Psoas muscle (tissue), 8 donors: ENCODE data around the gene C19orf18. TPM values are rescaled to one million over a fixed set of nuclear protein-coding genes. Genes with fewer than 3 reads are reported as not detected.

Experiments
- ATAC-seq, 4 donors: fragments of 200-7000 bp; cut with Tn5 transposase; one replicate each; pipeline ENCODE4 v1.9.1; 2020; ENCODE audit warnings: moderate library complexity in 3 of 4, mild to moderate bottlenecking in 2 of 4
- DNase-seq, 2 donors: peaks; one replicate each; pipeline ENCODE4 v3.0.0-alpha.2; 2020
- H3K27ac ChIP-seq: fragments of 200-600 bp; one replicate; pipeline ENCODE4 v1.8.0; 2022
- H3K27me3 ChIP-seq, 3 donors: fragments of 200-600 bp in 1 of 3; one replicate each; pipeline versions ENCODE4 v1.6.1 to v1.8.0; 2013 to 2022; ENCODE audit warnings: low read length in 2 of 3, mild to moderate bottlenecking in 2 of 3, moderate library complexity in 1 of 3; ENCODE audit not compliant: insufficient read depth in 3 of 3
- H3K36me3 ChIP-seq, 2 donors: fragments of 200-600 bp in 1 of 2; one replicate each; pipeline versions ENCODE4 v1.6.1 to v1.8.0; 2013 to 2022; ENCODE audit warnings: low read depth in 1 of 2, mild to moderate bottlenecking in 1 of 2, moderate library complexity in 1 of 2; ENCODE audit not compliant: insufficient read depth in 1 of 2
- H3K4me1 ChIP-seq: fragments of 200-600 bp; one replicate; pipeline ENCODE4 v1.8.0; 2022
- H3K4me3 ChIP-seq: fragments of 200-600 bp; one replicate; pipeline ENCODE4 v1.8.0; 2022; ENCODE audit warnings: mild to moderate bottlenecking
- H3K9me3 ChIP-seq: fragments of 200-600 bp; one replicate; pipeline ENCODE4 v1.8.0; 2022
- WGBS, 3 donors: extraction: QIAGEN DNeasy Blood & Tissue Kit; methylation state at CpG; one replicate each; pipeline versions ENCODE4 v1.1.6 to v1.1.7; 2013; 5-methylcytosine and 5-hydroxymethylcytosine counted together
- intact Hi-C, 2 donors: fragments of 100-400 bp; cut with DNase I; formaldehyde crosslinking; loops; one replicate each; pipeline versions ENCODE4 v1.11.0 to v1.14.2; 2022
- polyA plus RNA-seq, 3 donors: library from polyadenylated mRNA; stranded (reverse); fragments of 200-250 nt; gene quantifications; one replicate each; pipeline ENCODE4 v1.2.3, GENCODE V29; 2013
- total RNA-seq, 4 donors: library from RNA; stranded (reverse); fragmentation: NEBNext Ultra II Directional in 2 of 4; extraction: Animal tissue kit (Norgen Biotek cat#: 25700) in 2 of 4; gene quantifications; one replicate each; pipeline versions ENCODE4 v1.2.1 to v1.2.4, GENCODE V29; 2021 to 2023
- TF ChIP-seq, protein P1 (sequence below): fragments of 200-600 bp; IDR thresholded peaks from one replicate; pipeline ENCODE4 v1.8.0; 2022; ENCODE audit warnings: antibody characterized with exemption
- donor health status: healthy with polysubstance abuse.
- donor health status: DM: no; HTN: no; CAD: no; lungs with moderate emphysema.
- donor health status: Bipolar disorder and iron deficiency.
- donor health status: healthy.
- donor health status: DM: yes; HTN: yes; CAD: no.
- donor health status: DM: no; HTN: no; CAD: no.
- donor health status: DM: no; HTN: no; CAD: no.
- donor health status: DM: yes; HTN: yes; CAD: no.

Gene C19orf18
- total and polyA plus RNA-seq, 7 donors = 0.26 to 1.4 (median 0.55) TPM

DNA sequence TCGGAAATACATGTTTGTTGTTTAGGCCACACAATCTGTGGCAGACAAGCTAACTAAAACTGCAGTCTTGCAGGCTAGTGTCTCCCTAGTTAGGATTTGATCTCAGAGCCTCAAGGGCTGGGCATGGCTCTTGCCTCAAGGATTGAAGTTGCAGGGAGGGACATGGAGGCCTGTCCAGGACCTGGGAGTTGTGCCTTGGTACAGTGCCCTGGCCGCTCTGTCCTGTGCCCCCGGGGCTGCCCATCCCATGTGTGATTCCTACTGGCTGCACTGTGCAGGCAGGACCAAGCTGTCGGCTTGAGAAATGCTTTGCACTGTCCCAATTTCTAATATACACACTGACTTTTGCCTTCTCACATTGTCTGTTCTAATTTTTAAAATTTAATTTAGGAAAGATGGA, 19.3 kb downstream of the C19orf18 start:
- peaks cover 52% of the 10 kb centered on the region for H3K9me3 ChIP-seq
- TF ChIP-seq, protein P1, sequence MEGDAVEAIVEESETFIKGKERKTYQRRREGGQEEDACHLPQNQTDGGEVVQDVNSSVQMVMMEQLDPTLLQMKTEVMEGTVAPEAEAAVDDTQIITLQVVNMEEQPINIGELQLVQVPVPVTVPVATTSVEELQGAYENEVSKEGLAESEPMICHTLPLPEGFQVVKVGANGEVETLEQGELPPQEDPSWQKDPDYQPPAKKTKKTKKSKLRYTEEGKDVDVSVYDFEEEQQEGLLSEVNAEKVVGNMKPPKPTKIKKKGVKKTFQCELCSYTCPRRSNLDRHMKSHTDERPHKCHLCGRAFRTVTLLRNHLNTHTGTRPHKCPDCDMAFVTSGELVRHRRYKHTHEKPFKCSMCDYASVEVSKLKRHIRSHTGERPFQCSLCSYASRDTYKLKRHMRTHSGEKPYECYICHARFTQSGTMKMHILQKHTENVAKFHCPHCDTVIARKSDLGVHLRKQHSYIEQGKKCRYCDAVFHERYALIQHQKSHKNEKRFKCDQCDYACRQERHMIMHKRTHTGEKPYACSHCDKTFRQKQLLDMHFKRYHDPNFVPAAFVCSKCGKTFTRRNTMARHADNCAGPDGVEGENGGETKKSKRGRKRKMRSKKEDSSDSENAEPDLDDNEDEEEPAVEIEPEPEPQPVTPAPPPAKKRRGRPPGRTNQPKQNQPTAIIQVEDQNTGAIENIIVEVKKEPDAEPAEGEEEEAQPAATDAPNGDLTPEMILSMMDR = no peak
- no peak for DNase-seq
- H3K27me3 ChIP-seq = no peaks in the 10 kb centered on the region
- intact Hi-C loops = no loop called here
- WGBS, 3 donors = 87 to 91% (median 87%) methylated on average over 4 of the region's 4 CpGs
- ATAC-seq = no peak
- H3K27ac ChIP-seq = no peak overlapping the region
- no peaks in the 10 kb centered on the region for H3K4me1 ChIP-seq
- no peaks in the 10 kb centered on the region for H3K36me3 ChIP-seq
- no peak overlapping the region for H3K4me3 ChIP-seq

DNA sequence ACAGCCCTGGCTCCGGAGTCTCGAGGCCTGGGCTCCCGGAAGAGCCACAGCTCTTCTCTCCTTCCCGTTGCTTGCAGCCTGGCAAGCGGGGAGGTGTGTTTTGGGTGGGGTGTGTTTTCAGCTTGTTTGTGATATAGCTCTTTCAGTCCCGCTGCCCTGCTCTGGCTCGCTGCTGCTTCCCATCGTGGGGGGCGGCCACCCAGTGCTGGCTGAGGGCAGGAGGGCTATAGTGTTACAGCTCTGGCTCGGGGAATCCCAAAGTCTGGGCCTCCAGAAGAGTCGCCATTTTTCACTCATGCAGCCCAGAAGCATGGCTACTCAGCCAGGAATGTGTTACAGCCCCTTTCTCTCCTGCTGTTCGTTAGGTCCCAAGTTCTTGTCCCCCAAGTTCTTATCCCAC, 24.6 kb downstream of the C19orf18 start:
- ATAC-seq (no peak), DNase-seq (no peak)
- 87 to 91% (median 91%) methylated on average over 11 to 12 of the region's 12 CpGs for WGBS, 3 donors
- peaks cover 5% of the 10 kb centered on the region for H3K4me1 ChIP-seq
- intact Hi-C loops = no loop called here
- H3K9me3 ChIP-seq = peaks cover 47% of the 10 kb centered on the region
- no peaks in the 10 kb centered on the region for H3K36me3 ChIP-seq
- no peaks in the 10 kb centered on the region for H3K27me3 ChIP-seq
- no peak overlapping the region for H3K4me3 ChIP-seq
- no peak overlapping the region for H3K27ac ChIP-seq
- TF ChIP-seq, protein P1 = no peak

DNA sequence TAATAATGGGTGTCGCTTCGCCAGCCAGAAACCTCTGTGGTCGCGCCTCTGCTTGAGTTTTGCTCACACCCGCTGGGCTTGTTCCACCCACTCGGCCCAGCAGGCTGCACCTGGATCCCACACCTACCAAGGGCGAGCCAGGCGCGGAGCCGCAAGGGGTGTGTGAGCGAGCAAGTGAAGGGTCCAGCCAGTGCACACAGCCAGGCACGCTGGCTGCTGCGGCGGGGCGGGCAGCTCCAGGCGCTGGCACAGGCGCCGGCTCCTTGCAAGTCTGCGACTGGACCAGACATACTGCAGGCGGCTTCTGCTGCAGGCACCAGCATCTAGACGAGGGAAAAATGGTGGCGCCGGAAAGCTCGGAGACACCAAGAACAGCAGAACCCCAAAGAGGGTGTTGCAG, 25.0 kb downstream of the C19orf18 start:
- Histone ChIP-seq H3K4me1 (peaks cover 5% of the 10 kb centered on the region), H3K36me3 (peaks cover 0 to under 1% of the 10 kb centered on the region in 2 donors), H3K4me3 (no peak overlapping the region), H3K9me3 (peaks cover 50% of the 10 kb centered on the region), H3K27me3 (no peaks in the 10 kb centered on the region), H3K27ac (no peak overlapping the region)
- no peak for ATAC-seq
- 92 to 96% (median 92%) methylated on average over 22 to 24 of the region's 24 CpGs for whole genome bisulfite sequencing, 3 donors
- TF ChIP-seq, protein P1 = no peak
- DNase-seq = no peak
- intact Hi-C loops = no loop called here

DNA sequence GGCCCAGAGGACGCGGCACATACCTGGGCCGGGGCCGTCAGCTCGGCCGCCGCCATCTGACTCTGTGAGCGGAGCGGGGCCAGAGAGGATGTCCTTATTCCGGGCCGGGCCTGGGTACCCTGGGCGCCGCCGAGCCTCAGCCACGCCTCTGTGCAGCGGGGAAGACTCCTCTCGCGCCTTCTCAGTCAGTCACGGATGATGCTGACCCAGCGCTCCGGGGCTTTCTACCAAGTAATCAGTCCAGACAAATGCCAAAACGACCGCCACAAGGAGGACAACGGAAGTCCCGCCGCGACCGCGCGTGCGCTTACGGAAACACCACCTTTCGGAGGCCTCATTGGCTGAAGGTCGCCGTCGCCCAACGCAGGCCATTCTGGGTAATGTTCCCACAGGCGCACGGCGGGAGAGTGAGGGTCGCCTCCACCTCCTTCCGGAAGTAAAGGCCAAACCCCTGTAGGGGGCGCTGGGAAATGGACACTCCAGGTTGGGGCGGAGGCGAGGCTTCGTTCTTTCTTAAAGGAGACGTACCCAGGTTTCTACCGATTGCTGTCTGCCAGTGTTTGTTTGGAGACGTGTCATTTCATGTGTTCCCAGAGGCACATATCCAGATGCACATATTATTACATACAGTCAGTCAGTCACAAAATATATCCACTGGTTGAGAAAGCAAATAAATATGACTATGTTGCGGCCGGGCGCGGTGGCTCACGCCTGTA, 26.8 kb downstream of the C19orf18 start, which contains the start of gene ZNF256:
Gene ZNF256 (minus strand): TSS at position 288 of the 716 bp plus-strand sequence. CDS start 232 bp downstream, at position 56.
- Histone ChIP-seq H3K4me3 (peak within 1 kb of the TSS; percentile 97), H3K27ac (peak within 1 kb of the TSS; percentile 87), H3K4me1 (peaks cover 5% of the 10 kb centered on the region), H3K9me3 (peaks cover 62% of the 10 kb centered on the region), H3K36me3 (peaks cover 11 to 18% of the 10 kb centered on the region in 2 donors), H3K27me3 (no peaks in the 10 kb centered on the region)
- ATAC-seq (peak; percentile 99 to 100 (median 100)), DNase-seq (peak; percentile 95 to 97)
- intact Hi-C loops = no loop called here
- TF ChIP-seq, protein P1 = peak; percentile 56
- 5 to 7% (median 7%) methylated on average over 53 to 54 of the region's 54 CpGs for WGBS, 3 donors
